ENCODE results near the gene RAVER1. TPM values are rescaled to one million over a fixed set of nuclear protein-coding genes. Genes with fewer than 3 reads are reported as not detected.

RAVER1 gene
- total and polyA plus RNA-seq, 2 of the 8 experiments (the other 6 are each of a cell fraction or from before 2014, with no cell fraction given) = 5.7 to 70.5 TPM

- Histone ChIP-seq H2BK5ac (ENCODE audit: low read depth, low read length) (no peak overlapping the region), H2BK15ac (ENCODE audit: low read length) (no peak overlapping the region), H2BK20ac (ENCODE audit: low read length) (no peak overlapping the region), H3K56ac (replicated peaks; ENCODE audit: insufficient read length, low read depth, low read length) (no peak overlapping the region), H3K27me3 (replicated peaks in 1 of 4; ENCODE audit: control insufficient read depth in 3 of 4, extremely low read depth in 1 of 4, insufficient read depth in 3 of 4, low read length in 3 of 4) (no peaks in the 10 kb centered on the region), H2BK120ac (replicated peaks; ENCODE audit: low read depth, low read length) (no peak overlapping the region), H4K5ac (ENCODE audit: insufficient read length, low read depth, low read length) (no peak overlapping the region), H3K79me2 (ENCODE audit: control insufficient read depth in 1 of 2, insufficient read depth in 2 of 2, low read length in 2 of 2) (no peaks in the 10 kb centered on the region), H3K79me1 (ENCODE audit: low read depth, low read length) (no peaks in the 10 kb centered on the region), H4K8ac (ENCODE audit: extremely low read depth, insufficient read depth, low read length) (no peak overlapping the region), H3K4me3 (ENCODE audit: extremely low read depth in 1 of 4, insufficient read depth in 2 of 4, low read depth in 3 of 4, low read length in 4 of 4) (no peak overlapping the region), H3K27ac (ENCODE audit: low read depth, low read length) (no peak overlapping the region), H4K20me1 (replicated peaks in 1 of 2; ENCODE audit: control insufficient read depth in 1 of 2, insufficient read depth in 2 of 2, low read length in 2 of 2) (no peaks in the 10 kb centered on the region), H2AFZ (ENCODE audit: low read length) (no peak overlapping the region), H4K91ac (replicated peaks; ENCODE audit: insufficient read length, low read length) (no peak overlapping the region), H3K4me1 (replicated peaks in 1 of 4; ENCODE audit: control insufficient read depth in 3 of 4, insufficient read depth in 4 of 4, low read length in 3 of 4) (no peaks in the 10 kb centered on the region; a peak in 1 of 7 replicates), H3K4ac (replicated peaks; ENCODE audit: insufficient read length, low read depth, low read length) (no peak overlapping the region), H3K18ac (ENCODE audit: extremely low read depth, low read length) (no peak overlapping the region), H3K23ac (ENCODE audit: insufficient read length) (no peak overlapping the region), H3K9ac (replicated peaks in 1 of 4; ENCODE audit: extremely low read depth in 1 of 4, low read depth in 3 of 4, low read length in 3 of 4) (no peak overlapping the region), H2AK5ac (ENCODE audit: low read depth, low read length) (no peak overlapping the region), H3K14ac (ENCODE audit: insufficient read length) (no peak overlapping the region), H2BK12ac (ENCODE audit: low read depth, low read length) (no peak overlapping the region), H3K36me3 (ENCODE audit: control insufficient read depth in 2 of 4, insufficient read depth in 4 of 4, low read length in 3 of 4) (no peaks in the 10 kb centered on the region; a peak in 1 of 8 replicates), H3K4me2 (ENCODE audit: insufficient read depth in 1 of 2, low read depth in 2 of 2, low read length in 2 of 2) (no peak overlapping the region), H3K23me2 (ENCODE audit: low read depth, low read length) (no peaks in the 10 kb centered on the region; the same call in 1 of the 2 replicates), H3K9me3 (ENCODE audit: insufficient read depth in 2 of 2, low read depth in 1 of 2, low read length in 1 of 2) (no peaks in the 10 kb centered on the region)
- 92% methylated on average over 10 of the region's 10 CpGs; no CpG with 5 or more reads in 1 of the 2 experiments for WGBS, 2 experiments (ENCODE audit: extremely low coverage in 1 of 2, insufficient coverage in 1 of 2, insufficient read length in 1 of 2, insufficient replicate concordance in 2 of 2, low coverage in 1 of 2, low lambda C conversion rate in 2 of 2, missing lambda C conversion rate in 1 of 2)
- no peak for DNase-seq (ENCODE audit: low read depth in 1 of 2, low spot score in 2 of 2)
- ChIA-PET CTCF (ENCODE audit: partially characterized antibody) (interaction anchor here (1.1 to 2.4 kb wide), 5 partner anchors 9 to 86 kb away, joined by 3 to 11 read pairs (median 4); partner anchors contain the start of gene ICAM1), POLR2A (ENCODE audit: partially characterized antibody) (interaction anchor here (1.1 to 1.3 kb wide), 3 partner anchors 9 to 11 kb away, joined by 3 to 5 read pairs (median 3); partner anchors contain the start of gene RAVER1)
- no peak for FAIRE-seq
- TF ChIP-seq JUN (IDR thresholded peaks at IDR 0.05; ENCODE audit: low read depth, low read length) (no peak), GABPA (IDR thresholded peaks at IDR 0.05; ENCODE audit: borderline replicate concordance, insufficient read depth, low read length) (no peak), SAP30 (IDR thresholded peaks at IDR 0.05; ENCODE audit: insufficient read depth, insufficient replicate concordance, low read length) (no peak), PHF8 (conservative IDR thresholded peaks at IDR 0.05; ENCODE audit: low read depth, low read length) (no peak), HDAC6 (IDR thresholded peaks at IDR 0.05; ENCODE audit: low read depth, low read length) (no peak), KDM4A (IDR thresholded peaks at IDR 0.05; ENCODE audit: low read depth, low read length, severe bottlenecking) (no peak), CTBP2 (IDR thresholded peaks at IDR 0.05; ENCODE audit: borderline replicate concordance, insufficient read depth, insufficient read length, low read length) (no peak), SIX5 (IDR thresholded peaks at IDR 0.05; ENCODE audit: low read depth, low read length) (no peak), ATF2 (IDR thresholded peaks at IDR 0.05; ENCODE audit: low read length) (no peak), SP1 (IDR thresholded peaks at IDR 0.05; ENCODE audit: low read depth, low read length) (no peak), RFX5 (IDR thresholded peaks at IDR 0.05; ENCODE audit: borderline replicate concordance, low read depth, low read length) (no peak)
These were observed 11.5 kb upstream of the RAVER1 start for GRCh38 chr19:10344780-10345179.

Measured in H1 (cell line).